Endodermal cell (in vitro differentiated cells): ENCODE measurements around the gene HEG1. TPM values are rescaled to one million over a fixed set of nuclear protein-coding genes. Genes with fewer than 3 reads are reported as not detected.

Experiments
- DNase-seq: peaks from one replicate; pipeline ENCODE4 v3.0.0-alpha.2; 2017
- H3K27ac ChIP-seq: 2 replicates; pipeline ENCODE4 v1.5.1; 2013; ENCODE audit warnings: mild to moderate bottlenecking, low read depth, low read length, moderate library complexity
- H3K27me3 ChIP-seq: 2 replicates; pipeline ENCODE4 v1.6.1; 2013; ENCODE audit warnings: mild to moderate bottlenecking, low read length, moderate library complexity; ENCODE audit not compliant: insufficient read depth, control insufficient read depth, poor library complexity, severe bottlenecking
- H3K36me3 ChIP-seq: 2 replicates; pipeline ENCODE4 v1.7.0; 2013; ENCODE audit warnings: mild to moderate bottlenecking, low read length, moderate library complexity; ENCODE audit not compliant: control insufficient read depth, insufficient read depth
- H3K4me1 ChIP-seq: one replicate; pipeline ENCODE4 v1.7.0; 2013; ENCODE audit warnings: low read length; ENCODE audit not compliant: control insufficient read depth, insufficient read depth
- H3K4me3 ChIP-seq: 2 replicates; pipeline ENCODE4 v1.5.1; 2013; ENCODE audit warnings: mild to moderate bottlenecking, low read length, moderate library complexity
- H3K9ac ChIP-seq: 2 replicates; pipeline ENCODE4 v1.6.1; 2013; ENCODE audit warnings: mild to moderate bottlenecking, low read length, moderate library complexity; ENCODE audit not compliant: poor library complexity, severe bottlenecking; ENCODE audit errors: extremely low read depth
- H3K9me3 ChIP-seq: 2 replicates; pipeline ENCODE4 v1.6.1; 2013; ENCODE audit warnings: mild to moderate bottlenecking, low read length, moderate library complexity; ENCODE audit not compliant: control insufficient read depth
- H3K27ac Mint-ChIP-seq: 2 replicates; pipeline ENCODE4 v1.8.0; 2020; ENCODE audit warnings: mixed read lengths
- H3K27me3 Mint-ChIP-seq: 2 replicates; pipeline ENCODE4 v1.8.0; 2021; ENCODE audit warnings: mild to moderate bottlenecking, mixed read lengths; ENCODE audit not compliant: insufficient read depth
- H3K36me3 Mint-ChIP-seq: 2 replicates; pipeline ENCODE4 v1.8.0; 2020; ENCODE audit warnings: low read depth, mixed read lengths
- H3K4me1 Mint-ChIP-seq: 2 replicates; pipeline ENCODE4 v1.8.0; 2020; ENCODE audit warnings: mixed read lengths
- H3K4me3 Mint-ChIP-seq: 2 replicates; pipeline ENCODE4 v1.8.0; 2020; ENCODE audit warnings: mild to moderate bottlenecking, moderate library complexity, mixed read lengths
- H3K9me3 Mint-ChIP-seq: 2 replicates; pipeline ENCODE4 v1.8.0; 2020; ENCODE audit warnings: mild to moderate bottlenecking, mixed read lengths
- WGBS, 2 experiments: methylation state at CpG; one replicate each; pipeline versions ENCODE4 v1.1.5 to v1.1.7; 2013; ENCODE audit warnings: missing lambda C conversion rate in 2 of 2, mixed read lengths in 1 of 2; ENCODE audit not compliant: insufficient coverage in 1 of 2, insufficient read length in 1 of 2; 5-methylcytosine and 5-hydroxymethylcytosine counted together
- total RNA-seq, 2 donors: library from RNA; stranded (reverse); fragmentation: NEBNext Ultra II Directional in 1 of 2; extraction: Animal tissue kit (Norgen Biotek cat#: 25700) in 1 of 2; gene quantifications; 2 replicates in 1 of 2; 3 replicates in 1 of 2; pipeline ENCODE4 v1.2.1, GENCODE V29; 2021
- TF ChIP-seq, protein P1 (sequence below): fragments of 200-600 bp; sonication (generic); conservative IDR thresholded peaks from 2 replicates; pipeline ENCODE4 v1.5.0; 2021; ENCODE audit warnings: antibody characterized with exemption, mild to moderate bottlenecking

HEG1 gene
- total RNA-seq, 2 donors from 2014 or later = 25.5 to 27.0 TPM

DNA sequence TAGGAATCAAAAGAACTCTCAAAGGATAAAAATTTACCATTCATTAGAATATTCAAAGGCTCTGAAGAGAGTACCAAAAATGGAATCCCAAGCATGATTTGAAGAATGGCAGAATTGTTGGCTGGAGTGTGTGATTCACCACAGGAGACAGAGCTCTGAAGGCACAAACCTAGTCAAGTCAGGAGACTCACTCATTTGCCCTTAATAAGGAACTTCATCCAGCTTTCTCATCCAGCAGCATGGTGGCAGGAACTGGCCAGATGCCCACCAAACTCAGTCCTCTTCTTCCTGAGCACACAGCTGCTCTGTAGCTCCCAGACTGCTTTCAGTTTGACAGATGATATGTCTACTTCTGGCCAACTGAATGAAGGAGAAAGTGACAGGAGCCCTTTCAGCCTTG, 16.5 kb upstream of the HEG1 start:
- H3K27ac ChIP-seq = no peak overlapping the region
- Mint-ChIP-seq H3K9me3 (no peaks in the 10 kb centered on the region), H3K4me3 (no peak overlapping the region), H3K27ac (no peak overlapping the region), H3K27me3 (no peaks in the 10 kb centered on the region), H3K4me1 (peaks cover 29% of the 10 kb centered on the region), H3K36me3 (no peaks in the 10 kb centered on the region)
- no peak overlapping the region for H3K4me3 ChIP-seq
- DNase-seq = no peak
- H3K9ac ChIP-seq = no peak overlapping the region
- H3K9me3 ChIP-seq = no peaks in the 10 kb centered on the region
- H3K36me3 ChIP-seq = no peaks in the 10 kb centered on the region
- H3K4me1 ChIP-seq = peaks cover 10% of the 10 kb centered on the region
- H3K27me3 ChIP-seq = no peaks in the 10 kb centered on the region
- TF ChIP-seq, protein P1, sequence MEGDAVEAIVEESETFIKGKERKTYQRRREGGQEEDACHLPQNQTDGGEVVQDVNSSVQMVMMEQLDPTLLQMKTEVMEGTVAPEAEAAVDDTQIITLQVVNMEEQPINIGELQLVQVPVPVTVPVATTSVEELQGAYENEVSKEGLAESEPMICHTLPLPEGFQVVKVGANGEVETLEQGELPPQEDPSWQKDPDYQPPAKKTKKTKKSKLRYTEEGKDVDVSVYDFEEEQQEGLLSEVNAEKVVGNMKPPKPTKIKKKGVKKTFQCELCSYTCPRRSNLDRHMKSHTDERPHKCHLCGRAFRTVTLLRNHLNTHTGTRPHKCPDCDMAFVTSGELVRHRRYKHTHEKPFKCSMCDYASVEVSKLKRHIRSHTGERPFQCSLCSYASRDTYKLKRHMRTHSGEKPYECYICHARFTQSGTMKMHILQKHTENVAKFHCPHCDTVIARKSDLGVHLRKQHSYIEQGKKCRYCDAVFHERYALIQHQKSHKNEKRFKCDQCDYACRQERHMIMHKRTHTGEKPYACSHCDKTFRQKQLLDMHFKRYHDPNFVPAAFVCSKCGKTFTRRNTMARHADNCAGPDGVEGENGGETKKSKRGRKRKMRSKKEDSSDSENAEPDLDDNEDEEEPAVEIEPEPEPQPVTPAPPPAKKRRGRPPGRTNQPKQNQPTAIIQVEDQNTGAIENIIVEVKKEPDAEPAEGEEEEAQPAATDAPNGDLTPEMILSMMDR = no peak

DNA sequence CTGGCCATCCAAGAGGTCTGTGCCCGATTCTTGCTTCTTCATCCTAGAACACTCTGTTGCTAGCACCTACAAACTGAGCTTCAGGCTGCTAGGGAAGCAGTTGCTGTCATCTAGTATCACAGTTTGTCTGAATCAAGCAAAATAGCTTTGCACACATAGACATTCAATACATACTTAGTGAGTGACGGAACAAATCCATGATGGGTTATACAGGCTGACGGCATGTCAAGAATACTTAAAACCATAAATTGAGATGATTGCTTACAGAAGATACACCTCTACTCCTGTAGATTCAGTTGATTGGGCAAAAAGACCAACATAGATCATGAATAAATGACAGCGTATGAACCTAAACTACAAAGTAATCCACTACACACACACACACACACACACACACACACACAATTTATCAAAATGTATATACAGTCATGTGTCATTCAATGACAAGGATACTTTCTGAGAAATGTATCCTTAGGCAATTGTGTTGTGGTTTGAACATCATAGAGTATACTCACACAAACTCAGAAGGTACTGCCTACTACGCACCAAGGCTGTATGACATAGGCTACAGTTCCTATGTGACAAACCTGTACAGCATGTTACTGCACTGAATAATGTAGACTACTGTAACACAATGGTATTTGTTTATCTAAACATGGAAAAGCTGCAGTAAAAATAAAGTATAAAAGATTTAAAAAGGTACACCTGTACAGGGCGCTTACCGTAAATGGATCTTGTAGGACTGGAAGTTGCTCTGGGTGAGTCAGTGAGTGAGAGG, 14.4 kb upstream of the HEG1 start:
- WGBS, 2 experiments = 93 to 100% methylated on average over 7 of the region's 7 CpGs
- Histone ChIP-seq H3K27me3 (no peaks in the 10 kb centered on the region), H3K9me3 (no peaks in the 10 kb centered on the region), H3K36me3 (no peaks in the 10 kb centered on the region), H3K9ac (no peak overlapping the region), H3K4me3 (no peak overlapping the region), H3K27ac (no peak overlapping the region), H3K4me1 (peaks cover 3% of the 10 kb centered on the region)
- Mint-ChIP-seq H3K4me1 (peaks cover 21% of the 10 kb centered on the region), H3K4me3 (no peak overlapping the region), H3K27ac (no peak overlapping the region), H3K27me3 (no peaks in the 10 kb centered on the region), H3K9me3 (no peaks in the 10 kb centered on the region), H3K36me3 (no peaks in the 10 kb centered on the region)
- TF ChIP-seq, protein P1 = no peak
- no peak for DNase-seq

DNA sequence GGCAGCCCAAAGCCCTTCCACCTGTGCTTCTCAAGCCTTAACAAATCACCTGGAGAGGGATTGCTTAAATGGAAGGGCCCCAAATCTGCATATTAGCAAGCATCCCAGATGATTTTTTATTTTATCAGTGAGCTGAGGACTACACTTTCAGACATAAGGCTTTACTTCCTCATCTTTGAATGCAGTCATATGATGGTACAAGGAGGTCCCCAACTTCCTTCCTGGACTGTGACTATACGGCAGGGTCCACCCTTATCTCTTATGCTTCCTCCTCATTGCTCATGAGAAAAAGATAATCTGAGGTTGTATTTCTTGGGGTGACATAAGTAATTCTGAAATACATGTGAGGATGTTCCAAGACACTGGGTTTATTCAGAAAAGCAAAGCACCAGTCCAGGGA, 13.7 kb upstream of the HEG1 start:
- Histone ChIP-seq H3K27ac (no peak overlapping the region), H3K4me1 (peaks cover 3% of the 10 kb centered on the region), H3K36me3 (no peaks in the 10 kb centered on the region), H3K9me3 (peaks cover 7% of the 10 kb centered on the region), H3K9ac (no peak overlapping the region), H3K27me3 (no peaks in the 10 kb centered on the region), H3K4me3 (no peak overlapping the region)
- TF ChIP-seq, protein P1 = no peak
- H3K9me3 Mint-ChIP-seq = peaks cover 1% of the 10 kb centered on the region
- no peaks in the 10 kb centered on the region for H3K27me3 Mint-ChIP-seq
- 100% methylated on average over 1 of the region's 1 CpG; no CpG with 5 or more reads in 1 of the 2 experiments for WGBS, 2 experiments
- H3K36me3 Mint-ChIP-seq = no peaks in the 10 kb centered on the region
- DNase-seq = no peak
- H3K27ac Mint-ChIP-seq = no peak overlapping the region
- no peak overlapping the region for H3K4me3 Mint-ChIP-seq
- peaks cover 19% of the 10 kb centered on the region for H3K4me1 Mint-ChIP-seq
